Tibial nerve (tissue), 4 donors: ENCODE measurements around the gene CLEC10A. TPM values are rescaled to one million over a fixed set of nuclear protein-coding genes. Genes with fewer than 3 reads are reported as not detected.
A peak's percentile ranks its signal among the peaks of the same experiment; 100 is the strongest.
"Not testable (repeated sequence)": the region's sequence is repeated elsewhere in the genome, so short reads cannot be mapped to it uniquely, and the experiment has no call there.

Experiments
- DNase-seq, 2 donors: peaks; one replicate each; pipeline ENCODE4 v3.0.0-alpha.2; 2019; ENCODE audit warnings: low spot score in 2 of 2
- H3K27ac ChIP-seq, 4 donors: fragments of 200-600 bp; sonication (generic) in 3 of 4; one replicate each; pipeline ENCODE4 v1.5.1; 2017 to 2019; ENCODE audit warnings: mild to moderate bottlenecking in 1 of 4
- H3K27me3 ChIP-seq, 2 donors: fragments of 200-600 bp; sonication (generic) in 1 of 2; one replicate each; pipeline versions ENCODE4 v1.5.1 to v1.6.0; 2017 to 2019
- H3K36me3 ChIP-seq, 3 donors: fragments of 200-600 bp; sonication (generic); one replicate each; pipeline ENCODE4 v1.5.1; 2018 to 2019
- H3K4me1 ChIP-seq, 4 donors: fragments of 200-600 bp; sonication (generic) in 3 of 4; one replicate each; pipeline ENCODE4 v1.5.1; 2017 to 2019
- H3K4me3 ChIP-seq, 4 donors: fragments of 200-600 bp; sonication (generic) in 3 of 4; one replicate each; pipeline ENCODE4 v1.5.1; 2017 to 2019; ENCODE audit warnings: mild to moderate bottlenecking in 1 of 4, moderate library complexity in 1 of 4
- H3K9me3 ChIP-seq, 4 donors: fragments of 200-600 bp; sonication (generic) in 3 of 4; one replicate each; pipeline ENCODE4 v1.5.1; 2017 to 2019
- CTCF ChIP-seq, 5 experiments: fragments of 200-600 bp in 3 of 5; fragments of 450-650 bp in 2 of 5; sonication (generic) in 3 of 5; IDR thresholded peaks; one replicate each; pipeline ENCODE4 v1.5.1; 2016 to 2019; ENCODE audit warnings: antibody characterized with exemption in 5 of 5, mild to moderate bottlenecking in 3 of 5, moderate library complexity in 2 of 5
- EP300 ChIP-seq, 2 donors: sonication (generic); formaldehyde crosslinking; IDR thresholded peaks; one replicate each; pipeline ENCODE4 v1.6.1; 2017; ENCODE audit warnings: antibody characterized with exemption in 2 of 2, mild to moderate bottlenecking in 1 of 2
- POLR2A ChIP-seq, 2 donors: fragments of 450-650 bp; IDR thresholded peaks; one replicate each; pipeline ENCODE4 v1.6.1; 2017; ENCODE audit warnings: antibody characterized with exemption in 2 of 2, mild to moderate bottlenecking in 2 of 2, moderate library complexity in 2 of 2
- WGBS, 2 donors: methylation state at CpG; one replicate each; pipeline ENCODE4 v1.1.5; 2018; 5-methylcytosine and 5-hydroxymethylcytosine counted together
- total RNA-seq, 4 donors: library from RNA; depleted of rRNA; stranded (reverse); fragments of >200 nt; gene quantifications; one replicate each; pipeline ENCODE4 v1.1.0, GENCODE V29; 2016

CLEC10A gene
- total RNA-seq, 4 donors from 2014 or later, result 2.2 to 19.8 (median 10.3) TPM

DNA sequence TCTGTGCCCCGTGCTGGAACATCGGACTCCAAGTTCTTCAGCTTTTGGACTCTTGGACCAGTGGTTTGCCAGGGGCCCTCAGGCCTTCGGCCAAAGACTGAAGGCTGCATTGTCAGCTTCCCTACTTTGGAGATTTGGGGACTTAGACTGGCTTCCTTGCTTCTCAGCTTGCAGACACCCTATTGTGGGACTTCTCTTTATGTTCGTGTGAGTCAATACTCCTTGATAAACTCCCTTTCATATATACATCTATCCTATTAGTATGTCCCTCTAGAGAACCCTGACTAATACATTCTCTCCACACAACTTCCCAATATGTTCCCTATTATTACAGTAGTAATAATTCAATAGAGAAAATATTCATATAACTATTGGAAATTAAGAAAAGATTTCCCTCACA, 43.8 kb upstream of the CLEC10A start:
- Histone ChIP-seq H3K4me3 (no peak overlapping the region), H3K9me3 (no peaks in the 10 kb centered on the region), H3K36me3 (no peaks in the 10 kb centered on the region), H3K4me1 (peaks cover 0 to 31% (median 2%) of the 10 kb centered on the region in 4 donors), H3K27ac (no peak overlapping the region), H3K27me3 (peaks cover 0 to under 1% of the 10 kb centered on the region in 2 donors)
- WGBS, 2 donors, result 68 to 82% methylated on average over 3 to 4 of the region's 4 CpGs
- DNase-seq, result no peak
- TF ChIP-seq CTCF (IDR thresholded peaks at IDR 0.05) (no peak), EP300 (IDR thresholded peaks at IDR 0.05) (no peak), POLR2A (IDR thresholded peaks at IDR 0.05) (no peak)

DNA sequence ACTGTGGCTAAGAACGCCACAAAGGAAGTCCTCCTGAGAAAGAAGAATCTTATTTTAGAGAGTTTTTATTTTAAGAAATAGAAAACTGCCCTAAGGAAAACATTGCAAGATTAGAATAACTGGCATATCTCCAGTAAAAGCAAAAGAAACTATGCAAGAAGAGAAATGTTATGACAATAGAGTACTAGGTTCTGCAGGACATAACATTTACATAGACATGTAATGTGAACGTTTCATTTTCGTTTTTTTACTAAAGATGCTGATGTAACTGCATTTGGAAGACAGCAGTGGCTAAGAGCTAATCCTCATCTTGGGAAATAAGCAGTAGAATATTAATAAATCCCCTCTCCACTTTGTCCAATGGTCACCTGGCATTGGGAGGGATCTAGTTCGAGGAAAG, 42.3 kb upstream of the CLEC10A start:
- Histone ChIP-seq H3K27me3 (no peaks in the 10 kb centered on the region), H3K27ac (no peak overlapping the region), H3K9me3 (peaks cover 0 to 2% (median 0%) of the 10 kb centered on the region in 4 donors), H3K4me3 (no peak overlapping the region), H3K4me1 (peaks cover 0 to 33% (median 2%) of the 10 kb centered on the region in 4 donors), H3K36me3 (no peaks in the 10 kb centered on the region)
- WGBS, 2 donors, result 26 to 27% methylated on average over 4 of the region's 4 CpGs
- DNase-seq, result no peak
- no peak for TF ChIP-seq EP300 (IDR thresholded peaks at IDR 0.05)
- no peak for TF ChIP-seq CTCF (IDR thresholded peaks at IDR 0.05)
- no peak for TF ChIP-seq POLR2A (IDR thresholded peaks at IDR 0.05)

- peak overlapping the region in 2 of 4 donors; percentile 71 to 72 for H3K27ac ChIP-seq
- peak in 1 of 2 donors; percentile 45 for TF ChIP-seq EP300 (IDR thresholded peaks at IDR 0.05)
- peak in 1 of 2 donors; percentile 31 for DNase-seq
- H3K36me3 ChIP-seq, H3K9me3 ChIP-seq, H3K4me3 ChIP-seq, H3K27me3 ChIP-seq: not testable (repeated sequence)
- WGBS, 2 donors, result 64 to 75% methylated on average over 12 of the region's 12 CpGs
- H3K4me1 ChIP-seq, result peaks cover 0 to 33% (median 2%) of the 10 kb centered on the region in 4 donors
Observed at GRCh38 chr17:7120635-7121034, 40.6 kb upstream of the CLEC10A start.

DNA sequence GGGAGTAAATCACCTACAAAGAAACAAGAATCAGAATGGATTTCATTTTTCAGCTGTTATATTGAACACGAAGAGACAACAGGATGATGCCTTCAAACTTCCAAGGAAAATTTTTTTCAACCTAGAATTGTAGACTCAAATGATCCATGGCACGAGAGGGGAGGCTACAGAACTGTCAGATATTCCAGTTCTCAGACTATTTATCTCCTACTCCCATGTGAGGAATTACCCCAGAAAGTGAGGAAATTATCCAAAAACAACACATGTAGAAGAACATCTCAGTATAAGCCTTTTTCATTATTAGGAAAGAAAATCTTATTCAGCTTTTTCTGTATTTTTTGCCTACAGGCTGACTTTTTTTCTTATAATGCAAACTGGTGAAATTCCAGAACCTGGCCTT, 40.1 kb upstream of the CLEC10A start:
- no peak for DNase-seq
- no peaks in the 10 kb centered on the region for H3K27me3 ChIP-seq
- no peak for TF ChIP-seq CTCF (IDR thresholded peaks at IDR 0.05)
- TF ChIP-seq EP300 (IDR thresholded peaks at IDR 0.05), result no peak
- no peak for TF ChIP-seq POLR2A (IDR thresholded peaks at IDR 0.05)
- H3K9me3 ChIP-seq, result peaks cover 0 to 4% (median 0%) of the 10 kb centered on the region in 4 donors
- H3K4me1 ChIP-seq, result peaks cover 0 to 35% (median 2%) of the 10 kb centered on the region in 4 donors
- WGBS, 2 donors, result 40 to 45% methylated on average over 2 of the region's 2 CpGs
- H3K27ac ChIP-seq, result peak overlapping the region in 2 of 4 donors; percentile 49 to 71
- no peak overlapping the region for H3K4me3 ChIP-seq
- H3K36me3 ChIP-seq, result no peaks in the 10 kb centered on the region

- Histone ChIP-seq H3K27me3 (no peaks in the 10 kb centered on the region), H3K4me3 (no peak overlapping the region), H3K27ac (peak overlapping the region in 1 of 4 donors; percentile 39), H3K9me3 (peaks cover 0 to 4% (median 0%) of the 10 kb centered on the region in 4 donors), H3K4me1 (peaks cover 0 to 35% (median 2%) of the 10 kb centered on the region in 4 donors), H3K36me3 (no peaks in the 10 kb centered on the region)
- TF ChIP-seq CTCF (IDR thresholded peaks at IDR 0.05), result no peak
- 58% methylated on average over 11 of the region's 11 CpGs for WGBS, 2 donors
- no peak for DNase-seq
Observed at GRCh38 chr17:7119314-7119713, 39.3 kb upstream of the CLEC10A start.
